Choroid plexus epithelial cell (primary cell): ENCODE data around the gene CCDC171.

Source experiments
- DNase-seq: peaks from one replicate; pipeline ENCODE4 v3.0.0-alpha.2; 2010; ENCODE audit warnings: low read depth
- H3K4me3 ChIP-seq: 2 replicates; pipeline ENCODE4 v1.5.1; 2011; ENCODE audit warnings: low read depth, mild to moderate bottlenecking, control low read depth, low read length, moderate library complexity
- CTCF ChIP-seq: conservative IDR thresholded peaks from 2 replicates; pipeline ENCODE4 v1.5.1; 2011; ENCODE audit warnings: low read depth, mild to moderate bottlenecking, control low read depth, inconsistent platforms, low read length, moderate library complexity

The CCDC171 gene

GRCh38 chr9:15837079-15837679, 284.3 kb downstream of the CCDC171 start:
- DNase-seq: peak; percentile 85
- TF ChIP-seq CTCF: peak; percentile 70
- H3K4me3 ChIP-seq: no peak overlapping the region

DNA sequence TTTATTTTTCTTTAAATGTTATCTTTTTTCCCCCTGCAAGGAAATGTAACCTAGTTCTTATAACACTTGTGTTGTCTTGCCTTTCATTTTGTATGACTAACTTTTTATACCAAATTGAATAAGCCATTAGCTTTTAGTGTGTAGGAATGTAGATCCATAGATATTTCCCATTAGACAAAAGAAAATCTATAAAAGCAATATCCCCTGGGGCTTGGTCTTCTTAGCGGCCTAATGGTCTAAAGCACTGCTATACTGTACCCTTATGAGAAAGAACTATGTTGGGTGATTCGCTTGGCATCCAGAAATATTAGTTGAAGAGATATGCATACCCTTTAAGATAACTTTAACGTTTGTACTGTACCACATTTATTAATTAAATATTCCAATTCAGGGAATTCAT, 289.2 kb downstream of the CCDC171 start:
- H3K4me3 ChIP-seq: no peak overlapping the region
- DNase-seq: no peak
- no peak for TF ChIP-seq CTCF

DNA sequence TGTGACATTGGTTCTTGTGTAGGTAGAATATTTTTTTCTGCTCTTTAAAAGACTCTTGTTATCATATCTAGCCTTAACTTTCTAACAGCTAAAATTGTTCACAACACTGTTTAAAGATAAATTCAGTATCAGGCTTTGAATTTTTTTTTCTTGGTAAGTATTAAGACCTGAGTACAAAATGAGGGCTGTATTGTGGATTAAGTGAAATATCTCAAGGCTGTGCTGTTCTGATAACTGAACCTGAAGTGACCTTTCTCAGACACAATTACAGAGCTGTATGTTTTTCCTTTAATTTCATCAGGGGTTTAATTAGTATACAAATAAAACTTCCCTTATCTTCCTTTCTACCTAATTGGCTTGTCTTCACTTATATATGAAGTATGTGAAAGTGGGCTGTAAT, 290.5 kb downstream of the CCDC171 start:
- TF ChIP-seq CTCF: no peak
- no peak overlapping the region for H3K4me3 ChIP-seq
- no peak for DNase-seq

- TF ChIP-seq CTCF: no peak
- DNase-seq: no peak
- H3K4me3 ChIP-seq: no peak overlapping the region
Measured at GRCh38 chr9:15843931-15844330, 291.1 kb downstream of the CCDC171 start.

DNA sequence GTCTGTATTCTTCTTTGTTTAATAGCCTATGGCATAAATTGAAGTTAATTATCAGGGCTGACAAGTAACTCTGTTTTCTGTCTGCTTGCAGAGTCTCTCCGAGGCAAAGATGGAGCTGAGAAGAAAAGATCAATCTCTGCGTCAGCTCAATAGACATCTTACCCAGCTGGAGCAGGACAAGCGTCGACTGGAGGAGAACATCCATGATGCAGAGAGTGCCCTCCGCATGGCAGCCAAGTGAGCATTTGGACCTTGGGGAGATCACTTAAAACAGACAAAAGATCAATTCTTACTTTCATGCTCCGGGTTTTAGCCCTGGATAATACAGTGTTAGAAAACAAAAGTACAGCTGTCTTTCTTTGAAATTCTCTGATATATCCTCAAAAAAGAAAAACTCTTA, 293.8 kb downstream of the CCDC171 start:
- no peak overlapping the region for H3K4me3 ChIP-seq
- DNase-seq: no peak
- TF ChIP-seq CTCF: no peak

DNA sequence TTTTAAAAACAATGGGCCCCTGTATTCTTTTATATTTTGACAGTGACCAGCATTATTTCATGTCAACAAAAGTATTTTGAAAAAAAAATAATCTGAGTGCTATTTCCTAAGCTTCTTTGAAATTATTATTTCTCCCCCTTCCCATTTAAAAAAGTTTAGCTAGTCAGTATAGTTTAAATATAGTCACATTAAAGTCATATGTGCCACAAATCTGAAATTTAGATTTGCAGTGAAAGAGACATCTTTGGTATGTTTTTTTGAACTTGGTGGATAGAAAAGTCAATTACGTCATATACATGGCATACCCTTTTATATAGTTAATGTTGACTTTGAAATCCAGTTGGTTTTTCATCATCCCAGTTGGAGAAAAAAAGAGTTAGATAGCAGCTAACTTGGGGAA, 297.0 kb downstream of the CCDC171 start:
- no peak for TF ChIP-seq CTCF
- DNase-seq: no peak
- no peak overlapping the region for H3K4me3 ChIP-seq

GRCh38 chr9:15851766-15852165, 298.9 kb downstream of the CCDC171 start:
- TF ChIP-seq CTCF: no peak
- no peak overlapping the region for H3K4me3 ChIP-seq
- DNase-seq: no peak
